B cell (primary cell): Measurements from ENCODE around the gene CALN1. TPM values are rescaled to one million over a fixed set of nuclear protein-coding genes. Genes with fewer than 3 reads are reported as not detected.
A peak's percentile ranks its signal among the peaks of the same experiment; 100 is the strongest.

Experiments used
- ATAC-seq: fragments of 200-7000 bp; cut with Tn5 transposase; one replicate; pipeline ENCODE4 v1.10.0; 2021; ENCODE audit warnings: low read depth, mild to moderate bottlenecking, moderate number of reproducible peaks, moderate library complexity
- CTCF ChIA-PET: fragments of 350-600 bp; sonication (Branson Sonifier 250); formaldehyde crosslinking; loops from one replicate; lab custom pipeline; 2021; ENCODE audit warnings: antibody characterized with exemption, inconsistent platforms; lab: Charles Lee
- POLR2A ChIA-PET: fragments of 350-600 bp; sonication (Branson Sonifier 250); formaldehyde crosslinking; loops from one replicate; lab custom pipeline; 2021; ENCODE audit warnings: antibody characterized with exemption; lab: Charles Lee
- DNase-seq: peaks from one replicate; pipeline ENCODE4 v3.0.0; 2013
- H2AFZ ChIP-seq: 2 replicates; pipeline ENCODE4 v1.6.1; 2012; ENCODE audit warnings: mild to moderate bottlenecking, low read depth, low read length; ENCODE audit not compliant: insufficient read depth, poor library complexity, severe bottlenecking
- H3K27ac ChIP-seq, 2 donors: 1 replicate in 1 of 2; 2 replicates in 1 of 2; pipeline ENCODE4 v1.5.1; 2012 to 2013; ENCODE audit warnings: low read length in 2 of 2, mild to moderate bottlenecking in 2 of 2, moderate library complexity in 1 of 2
- H3K27me3 ChIP-seq, 4 experiments: fragments of 200-600 bp in 1 of 4; sonication (generic) in 1 of 4; replicated peaks in 1 of 4; 1 replicate in 2 of 4; 2 replicates in 2 of 4; pipeline versions ENCODE4 v1.6.1 to v1.7.0; 2013 to 2016; ENCODE audit warnings: low read length in 3 of 4, mild to moderate bottlenecking in 2 of 4, mixed read lengths in 1 of 4, moderate library complexity in 1 of 4; ENCODE audit not compliant: insufficient read depth in 4 of 4, control insufficient read depth in 3 of 4; ENCODE audit errors: control extremely low read depth in 1 of 4
- H3K36me3 ChIP-seq, 2 experiments: replicated peaks in 1 of 2; 1 replicate in 1 of 2; 2 replicates in 1 of 2; pipeline versions ENCODE4 v1.6.1 to v1.7.1; 2013; ENCODE audit warnings: low read length in 1 of 2; ENCODE audit not compliant: insufficient read depth in 2 of 2, control insufficient read depth in 1 of 2; ENCODE audit errors: control extremely low read depth in 1 of 2, extremely low read depth in 1 of 2
- H3K4me1 ChIP-seq, 2 donors: fragments of 200-600 bp in 1 of 2; sonication (generic) in 1 of 2; 1 replicate in 1 of 2; 2 replicates in 1 of 2; pipeline versions ENCODE4 v1.5.1 to v1.6.1; 2013 to 2017; ENCODE audit warnings: low read length in 2 of 2; ENCODE audit not compliant: control insufficient read depth in 2 of 2, insufficient read depth in 2 of 2
- H3K4me2 ChIP-seq: replicated peaks from 2 replicates; pipeline ENCODE3; 2012; ENCODE audit warnings: mild to moderate bottlenecking, low read depth, low read length; ENCODE audit not compliant: poor library complexity, severe bottlenecking
- H3K4me3 ChIP-seq, 5 experiments: fragments of 200-600 bp in 1 of 5; sonication (generic) in 1 of 5; 1 replicate in 3 of 5; 2 replicates in 2 of 5; pipeline versions ENCODE4 v1.5.1 to v1.7.0; 2011 to 2016; ENCODE audit warnings: low read length in 4 of 5, mild to moderate bottlenecking in 4 of 5, low read depth in 2 of 5, control low read depth in 1 of 5, moderate library complexity in 1 of 5; ENCODE audit not compliant: insufficient read depth in 1 of 5; ENCODE audit errors: control extremely low read depth in 1 of 5, extremely low read depth in 1 of 5
- H3K79me2 ChIP-seq: fragments of 200-600 bp; sonication (generic); one replicate; pipeline ENCODE4 v1.6.0; 2016; ENCODE audit warnings: low read length; ENCODE audit not compliant: control insufficient read depth, insufficient read depth
- H3K9ac ChIP-seq: fragments of 200-600 bp; sonication (generic); 2 replicates; pipeline ENCODE4 v1.6.1; 2017; ENCODE audit warnings: mild to moderate bottlenecking, low read length, moderate library complexity
- H3K9me3 ChIP-seq, 3 donors: one replicate each; pipeline versions ENCODE4 v1.6.1 to v1.7.1; 2013; ENCODE audit warnings: low read length in 2 of 3; ENCODE audit not compliant: control insufficient read depth in 2 of 3, insufficient read depth in 1 of 3; ENCODE audit errors: control extremely low read depth in 1 of 3
- H4K20me1 ChIP-seq: 2 replicates; pipeline ENCODE4 v1.6.0; 2012; ENCODE audit warnings: mild to moderate bottlenecking, low read length; ENCODE audit not compliant: insufficient read depth, control insufficient read depth, poor library complexity, severe bottlenecking
- H3K27ac Mint-ChIP-seq: one replicate; pipeline ENCODE4 v1.8.0; 2021; ENCODE audit warnings: mixed read lengths
- H3K27me3 Mint-ChIP-seq: one replicate; pipeline ENCODE4 v1.8.0; 2021; ENCODE audit warnings: mixed read lengths
- H3K4me1 Mint-ChIP-seq: one replicate; pipeline ENCODE4 v1.8.0; 2021; ENCODE audit warnings: mixed read lengths
- H3K4me3 Mint-ChIP-seq: one replicate; pipeline ENCODE4 v1.8.0; 2021; ENCODE audit warnings: mixed read lengths
- H3K9me3 Mint-ChIP-seq: one replicate; pipeline ENCODE4 v1.8.0; 2022; ENCODE audit warnings: mixed read lengths; ENCODE audit not compliant: insufficient read depth
- EZH2 ChIP-seq: IDR thresholded peaks from 2 replicates; pipeline ENCODE4 v1.6.1; 2012; ENCODE audit warnings: borderline replicate concordance, low read depth, mild to moderate bottlenecking, moderate library complexity, low read length; ENCODE audit not compliant: insufficient read depth, poor library complexity, severe bottlenecking
- WGBS: methylation state at CpG from one replicate; pipeline ENCODE4 v1.1.5; 2013; ENCODE audit warnings: missing lambda C conversion rate; ENCODE audit not compliant: insufficient coverage; 5-methylcytosine and 5-hydroxymethylcytosine counted together
- intact Hi-C: fragments of 100-400 bp; cut with micrococcal nuclease; formaldehyde crosslinking; loops from one replicate; pipeline ENCODE4 v1.10.0; 2022
- polyA plus RNA-seq: library from polyadenylated mRNA; depleted of rRNA; stranded (reverse); fragments of >200 nt; gene quantifications from 2 replicates; pipeline ENCODE4 v1.2.3, GENCODE V29; 2012
- total RNA-seq, 2 donors: library from RNA; stranded (reverse); fragments of 120-200 nt in 1 of 2; gene quantifications; 1 replicate in 1 of 2; 2 replicates in 1 of 2; pipeline versions ENCODE4 v1.2.3 to v1.2.4, GENCODE V29; 2013 to 2022
- TF ChIP-seq, protein P1 (sequence below): fragments of 200-600 bp; IDR thresholded peaks from one replicate; pipeline ENCODE4 v1.8.0; 2022; ENCODE audit warnings: antibody characterized with exemption, mild to moderate bottlenecking

CALN1 gene
- total and polyA plus RNA-seq, 2 donors (not counting 1 experiment from before 2014, with no cell fraction given), result not detected

DNA sequence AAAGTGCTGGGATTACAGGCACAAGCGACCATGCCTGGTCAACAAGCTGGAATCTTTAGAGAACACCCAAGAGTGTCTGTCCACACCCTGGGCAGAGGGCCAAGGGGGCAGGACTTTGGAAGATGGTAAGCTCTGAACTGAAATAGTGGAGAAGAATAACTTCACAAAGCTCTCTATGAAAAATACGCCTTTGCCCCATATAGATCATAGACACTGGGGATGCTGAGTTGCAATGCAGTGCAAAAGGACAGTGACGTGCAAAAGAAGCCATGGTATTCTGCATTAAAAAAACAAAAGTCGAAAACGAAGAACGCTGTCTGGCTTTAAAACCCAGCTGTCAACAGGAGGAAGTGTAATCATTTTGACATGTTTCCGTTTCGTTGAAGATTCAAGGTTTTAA lies 353.6 kb downstream of the CALN1 start:
- TF ChIP-seq, protein P1, sequence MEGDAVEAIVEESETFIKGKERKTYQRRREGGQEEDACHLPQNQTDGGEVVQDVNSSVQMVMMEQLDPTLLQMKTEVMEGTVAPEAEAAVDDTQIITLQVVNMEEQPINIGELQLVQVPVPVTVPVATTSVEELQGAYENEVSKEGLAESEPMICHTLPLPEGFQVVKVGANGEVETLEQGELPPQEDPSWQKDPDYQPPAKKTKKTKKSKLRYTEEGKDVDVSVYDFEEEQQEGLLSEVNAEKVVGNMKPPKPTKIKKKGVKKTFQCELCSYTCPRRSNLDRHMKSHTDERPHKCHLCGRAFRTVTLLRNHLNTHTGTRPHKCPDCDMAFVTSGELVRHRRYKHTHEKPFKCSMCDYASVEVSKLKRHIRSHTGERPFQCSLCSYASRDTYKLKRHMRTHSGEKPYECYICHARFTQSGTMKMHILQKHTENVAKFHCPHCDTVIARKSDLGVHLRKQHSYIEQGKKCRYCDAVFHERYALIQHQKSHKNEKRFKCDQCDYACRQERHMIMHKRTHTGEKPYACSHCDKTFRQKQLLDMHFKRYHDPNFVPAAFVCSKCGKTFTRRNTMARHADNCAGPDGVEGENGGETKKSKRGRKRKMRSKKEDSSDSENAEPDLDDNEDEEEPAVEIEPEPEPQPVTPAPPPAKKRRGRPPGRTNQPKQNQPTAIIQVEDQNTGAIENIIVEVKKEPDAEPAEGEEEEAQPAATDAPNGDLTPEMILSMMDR, result no peak
- TF ChIP-seq EZH2, result no peak
- Histone ChIP-seq H3K4me1 (no peaks in the 10 kb centered on the region), H3K9ac (no peak overlapping the region), H3K27me3 (no peaks in the 10 kb centered on the region), H3K4me3 (peak overlapping the region in 1 of 5 experiments; percentile 38), H3K9me3 (peaks cover 0 to 2% (median 0%) of the 10 kb centered on the region in 3 donors), H4K20me1 (no peaks in the 10 kb centered on the region), H2AFZ (no peak overlapping the region), H3K36me3 (no peaks in the 10 kb centered on the region), H3K27ac (no peak overlapping the region), H3K4me2 (no peak overlapping the region), H3K79me2 (no peaks in the 10 kb centered on the region)
- ChIA-PET POLR2A (no interaction called here), CTCF (no interaction called here)
- ATAC-seq (no peak), DNase-seq (no peak)
- 19% methylated on average over 5 of the region's 8 CpGs for WGBS
- intact Hi-C loops, result no loop called here
- no peaks in the 10 kb centered on the region for H3K4me1 Mint-ChIP-seq
- no peak overlapping the region for H3K27ac Mint-ChIP-seq
- H3K9me3 Mint-ChIP-seq, result peaks cover 6% of the 10 kb centered on the region
- H3K4me3 Mint-ChIP-seq, result no peak overlapping the region
- no peaks in the 10 kb centered on the region for H3K27me3 Mint-ChIP-seq

DNA sequence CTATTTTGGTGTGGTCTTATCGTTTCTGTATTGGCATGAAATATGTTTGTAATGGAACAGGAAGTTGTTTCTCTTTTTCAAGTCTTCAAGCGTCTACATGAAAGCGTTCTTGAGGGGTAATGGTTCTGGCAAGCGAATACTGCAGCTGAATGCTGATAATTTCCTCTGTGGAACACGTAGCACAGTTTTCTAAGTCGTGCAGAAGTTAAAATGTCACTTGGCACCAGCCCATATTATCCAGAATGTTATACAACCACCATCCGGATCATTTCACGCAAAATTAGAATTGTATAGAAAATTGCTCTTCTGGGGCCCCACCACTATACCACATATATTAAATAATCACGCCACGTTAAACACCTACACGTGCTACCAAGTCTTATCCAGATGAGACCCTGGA lies 354.3 kb downstream of the CALN1 start:
- Mint-ChIP-seq H3K4me3 (no peak overlapping the region), H3K4me1 (no peaks in the 10 kb centered on the region), H3K9me3 (peaks cover 6% of the 10 kb centered on the region), H3K27me3 (no peaks in the 10 kb centered on the region), H3K27ac (no peak overlapping the region)
- H3K27ac ChIP-seq, result no peak overlapping the region
- no peak overlapping the region for H3K9ac ChIP-seq
- no peaks in the 10 kb centered on the region for H3K36me3 ChIP-seq
- POLR2A ChIA-PET, result no interaction called here
- ATAC-seq, result no peak
- no peak for DNase-seq
- peaks cover 0 to 2% (median 2%) of the 10 kb centered on the region in 3 donors for H3K9me3 ChIP-seq
- no peaks in the 10 kb centered on the region for H4K20me1 ChIP-seq
- H3K4me2 ChIP-seq, result no peak overlapping the region
- intact Hi-C loops, result no loop called here
- no peaks in the 10 kb centered on the region for H3K79me2 ChIP-seq
- CTCF ChIA-PET, result no interaction called here
- no peaks in the 10 kb centered on the region for H3K27me3 ChIP-seq
- H3K4me1 ChIP-seq, result no peaks in the 10 kb centered on the region
- 0% methylated on average over 3 of the region's 11 CpGs for WGBS
- TF ChIP-seq EZH2, result no peak
- TF ChIP-seq, protein P1, result no peak
- H2AFZ ChIP-seq, result no peak overlapping the region
- no peak overlapping the region for H3K4me3 ChIP-seq
